Keratinocyte (primary cell): ENCODE results near the gene DCTN4.

ENCODE experiments used
- EZH2 ChIP-seq: IDR thresholded peaks from one replicate; pipeline ENCODE4 v1.6.1; 2012; ENCODE audit warnings: inconsistent platforms, mild to moderate bottlenecking, low read length, moderate library complexity
- TF ChIP-seq, protein P1 (sequence below), 3 experiments: IDR thresholded peaks in 1 of 3; conservative IDR thresholded peaks in 1 of 3; optimal IDR thresholded peaks in 1 of 3; 2 replicates in 2 of 3; 3 replicates in 1 of 3; pipeline versions ENCODE3 to v1.5.1; 2011; ENCODE audit warnings: low read length in 3 of 3, mild to moderate bottlenecking in 3 of 3, moderate library complexity in 2 of 3, control low read depth in 1 of 3, inconsistent platforms in 1 of 3; ENCODE audit not compliant: insufficient read depth in 2 of 3; ENCODE audit errors: extremely low read depth in 1 of 3

GRCh38 chr5:150777685-150778084 is 18.9 kb upstream of the DCTN4 start:
- TF ChIP-seq, protein P1, sequence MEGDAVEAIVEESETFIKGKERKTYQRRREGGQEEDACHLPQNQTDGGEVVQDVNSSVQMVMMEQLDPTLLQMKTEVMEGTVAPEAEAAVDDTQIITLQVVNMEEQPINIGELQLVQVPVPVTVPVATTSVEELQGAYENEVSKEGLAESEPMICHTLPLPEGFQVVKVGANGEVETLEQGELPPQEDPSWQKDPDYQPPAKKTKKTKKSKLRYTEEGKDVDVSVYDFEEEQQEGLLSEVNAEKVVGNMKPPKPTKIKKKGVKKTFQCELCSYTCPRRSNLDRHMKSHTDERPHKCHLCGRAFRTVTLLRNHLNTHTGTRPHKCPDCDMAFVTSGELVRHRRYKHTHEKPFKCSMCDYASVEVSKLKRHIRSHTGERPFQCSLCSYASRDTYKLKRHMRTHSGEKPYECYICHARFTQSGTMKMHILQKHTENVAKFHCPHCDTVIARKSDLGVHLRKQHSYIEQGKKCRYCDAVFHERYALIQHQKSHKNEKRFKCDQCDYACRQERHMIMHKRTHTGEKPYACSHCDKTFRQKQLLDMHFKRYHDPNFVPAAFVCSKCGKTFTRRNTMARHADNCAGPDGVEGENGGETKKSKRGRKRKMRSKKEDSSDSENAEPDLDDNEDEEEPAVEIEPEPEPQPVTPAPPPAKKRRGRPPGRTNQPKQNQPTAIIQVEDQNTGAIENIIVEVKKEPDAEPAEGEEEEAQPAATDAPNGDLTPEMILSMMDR (optimal IDR thresholded peaks at IDR 0.05 in 1 of 3, IDR thresholded peaks at IDR 0.05 in 1 of 3, conservative IDR thresholded peaks at IDR 0.05 in 1 of 3; ENCODE audit: extremely low read depth in 1 of 3, insufficient read depth in 2 of 3, low read length in 3 of 3), result peak in 1 of 3 experiments; percentile 1
- TF ChIP-seq EZH2, result no peak
